Colonic mucosa (tissue), 4 donors: ENCODE data around the gene CUX1. TPM values are rescaled to one million over a fixed set of nuclear protein-coding genes. Genes with fewer than 3 reads are reported as not detected.

Source experiments
- DNase-seq: peaks from one replicate; pipeline ENCODE4 v3.0.0-alpha.2; 2020
- H3K27ac ChIP-seq: fragments of 200-600 bp; one replicate; pipeline ENCODE4 v1.8.0; 2021
- H3K27me3 ChIP-seq: fragments of 200-600 bp; one replicate; pipeline ENCODE4 v1.8.0; 2021
- H3K36me3 ChIP-seq: fragments of 200-600 bp; one replicate; pipeline ENCODE4 v1.8.0; 2021
- H3K4me1 ChIP-seq: fragments of 200-600 bp; one replicate; pipeline ENCODE4 v1.8.0; 2021; ENCODE audit warnings: mild to moderate bottlenecking
- H3K4me3 ChIP-seq: fragments of 200-600 bp; one replicate; pipeline ENCODE4 v1.8.0; 2021
- H3K9ac ChIP-seq, 2 donors: one replicate each; pipeline ENCODE4 v1.7.0; 2013; ENCODE audit warnings: control low read depth in 2 of 2, low read depth in 2 of 2, low read length in 2 of 2
- H3K9me3 ChIP-seq: fragments of 200-600 bp; one replicate; pipeline ENCODE4 v1.8.0; 2021
- CTCF ChIP-seq: fragments of 200-600 bp; IDR thresholded peaks from one replicate; pipeline ENCODE4 v1.8.0; 2022; ENCODE audit warnings: antibody characterized with exemption, mild to moderate bottlenecking
- intact Hi-C: fragments of 100-400 bp; cut with DNase I; formaldehyde crosslinking; loops from one replicate; pipeline ENCODE4 v1.14.1; 2022
- total RNA-seq, 2 donors: library from RNA; stranded (reverse); fragmentation: NEBNext Ultra II Directional in 1 of 2; extraction: Animal tissue kit (Norgen Biotek cat#: 25700) in 1 of 2; gene quantifications; one replicate each; pipeline ENCODE4 v1.2.1, GENCODE V29; 2021
- donor health status: healthy.
- donor health status: DM: no; HTN: no; CAD: no.
- donor health status: DM: no; HTN: no; CAD: no.

Gene CUX1
- total RNA-seq, 2 donors from 2014 or later: 68.5 to 97.5 TPM

- Histone ChIP-seq H3K9me3 (no peaks in the 10 kb centered on the region), H3K4me3 (no peak overlapping the region), H3K4me1 (no peaks in the 10 kb centered on the region), H3K9ac (no peak overlapping the region), H3K36me3 (no peaks in the 10 kb centered on the region), H3K27ac (no peak overlapping the region), H3K27me3 (no peaks in the 10 kb centered on the region)
- TF ChIP-seq CTCF: no peak
- no peak for DNase-seq
- intact Hi-C loops: no loop called here
Measured at GRCh38 chr7:102216573-102217314, 399.3 kb downstream of the CUX1 start.

DNA sequence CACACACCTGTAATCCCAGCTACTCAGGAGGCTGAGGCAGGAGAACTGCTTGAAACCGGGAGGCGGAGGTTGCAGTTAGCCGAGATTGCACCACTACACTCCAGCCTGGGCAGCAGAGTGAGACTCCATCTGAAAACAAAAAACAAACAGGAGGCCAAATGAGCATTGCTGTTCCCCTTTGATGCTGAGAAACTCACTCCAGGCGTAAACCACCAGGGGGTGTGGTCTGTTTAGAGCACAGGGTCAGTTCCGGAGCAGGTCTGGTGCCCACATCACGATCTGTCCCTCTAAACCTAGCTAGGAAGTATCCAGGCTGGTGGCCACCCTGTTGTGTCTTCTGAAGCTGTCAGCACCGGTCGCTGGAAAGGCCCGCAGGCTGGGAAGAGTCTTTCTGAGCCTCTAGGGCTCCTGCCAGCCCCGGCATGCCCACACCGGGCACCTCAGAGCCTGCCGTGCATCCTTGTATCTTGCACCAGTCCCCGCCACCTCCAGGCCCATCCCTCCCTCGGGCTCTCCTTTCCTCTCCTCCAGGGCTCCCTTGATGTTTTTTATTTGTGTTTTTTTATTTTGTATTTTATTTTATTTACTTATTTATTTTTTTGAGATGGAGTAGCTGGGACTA is 402.9 kb downstream of the CUX1 start:
- no peak for TF ChIP-seq CTCF
- no peak for DNase-seq
- no peaks in the 10 kb centered on the region for H3K9me3 ChIP-seq
- H3K27ac ChIP-seq: no peak overlapping the region
- H3K27me3 ChIP-seq: no peaks in the 10 kb centered on the region
- no peak overlapping the region for H3K9ac ChIP-seq
- H3K4me1 ChIP-seq: no peaks in the 10 kb centered on the region
- intact Hi-C loops: no loop called here
- no peak overlapping the region for H3K4me3 ChIP-seq
- no peaks in the 10 kb centered on the region for H3K36me3 ChIP-seq

DNA sequence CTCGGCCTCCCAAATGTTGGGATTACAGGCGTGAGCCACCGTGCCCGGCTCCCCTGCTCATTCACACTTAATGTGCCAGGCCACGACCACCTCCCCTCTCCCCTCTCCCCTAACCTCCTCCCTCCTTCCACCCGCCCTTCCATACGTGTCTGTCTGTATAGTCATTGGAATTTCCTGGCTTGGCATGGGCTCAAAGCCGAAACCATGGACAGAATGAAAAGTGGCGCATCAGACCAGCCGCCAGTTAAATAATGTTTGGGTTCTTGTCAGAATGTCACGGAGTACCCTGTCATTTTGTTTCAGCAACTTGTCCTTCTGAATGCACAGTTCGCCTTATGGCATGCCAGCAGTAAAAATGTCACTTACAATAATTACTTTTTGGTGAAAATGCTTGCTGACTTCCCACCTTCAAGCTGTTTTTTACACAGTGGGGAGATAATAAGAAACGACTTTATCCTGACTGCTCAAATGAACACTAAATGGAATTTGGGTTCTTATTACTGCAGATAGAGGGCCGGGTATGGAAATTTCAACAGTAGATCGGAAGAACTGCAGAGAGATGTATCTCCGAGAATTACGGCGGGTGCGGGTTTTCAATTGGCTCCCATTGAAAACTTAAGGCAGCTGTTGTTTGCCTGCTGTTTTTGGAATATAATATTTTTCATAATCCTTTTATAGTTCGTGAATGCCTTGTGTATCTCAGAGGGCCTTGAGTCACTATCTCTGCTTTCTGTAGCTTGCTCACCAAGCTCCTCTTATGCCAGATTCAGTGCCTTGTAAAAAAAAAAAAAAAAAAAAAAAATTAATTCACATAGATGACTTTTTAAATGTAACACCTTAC is 403.8 kb downstream of the CUX1 start:
- TF ChIP-seq CTCF: no peak
- Histone ChIP-seq H3K36me3 (no peaks in the 10 kb centered on the region), H3K27ac (no peak overlapping the region), H3K9ac (no peak overlapping the region), H3K4me1 (no peaks in the 10 kb centered on the region), H3K4me3 (no peak overlapping the region), H3K9me3 (no peaks in the 10 kb centered on the region), H3K27me3 (no peaks in the 10 kb centered on the region)
- intact Hi-C loops: no loop called here
- no peak for DNase-seq

DNA sequence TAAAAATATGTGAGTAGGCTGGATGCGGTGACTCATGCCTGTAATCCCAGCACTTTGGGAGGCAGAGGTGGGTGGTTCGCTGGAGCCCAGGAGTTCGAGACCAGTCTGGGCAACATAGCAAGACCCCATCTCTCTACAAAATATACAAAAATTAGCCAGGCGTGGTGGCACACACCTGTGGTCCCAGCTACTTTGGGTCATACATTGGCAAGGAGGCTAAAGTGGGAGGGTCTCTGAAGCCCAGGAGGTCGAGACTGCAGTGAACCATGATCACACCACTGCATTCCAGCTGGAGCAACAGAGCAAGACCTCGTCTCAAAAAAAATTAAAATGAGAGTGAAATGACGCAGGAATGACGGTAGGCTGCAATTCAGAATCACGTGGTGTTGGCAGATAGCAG is 404.5 kb downstream of the CUX1 start:
- H3K4me3 ChIP-seq: no peak overlapping the region
- intact Hi-C loops: no loop called here
- H3K27me3 ChIP-seq: no peaks in the 10 kb centered on the region
- no peaks in the 10 kb centered on the region for H3K9me3 ChIP-seq
- TF ChIP-seq CTCF: no peak
- no peak overlapping the region for H3K27ac ChIP-seq
- no peak overlapping the region for H3K9ac ChIP-seq
- no peaks in the 10 kb centered on the region for H3K36me3 ChIP-seq
- no peaks in the 10 kb centered on the region for H3K4me1 ChIP-seq
- no peak for DNase-seq

DNA sequence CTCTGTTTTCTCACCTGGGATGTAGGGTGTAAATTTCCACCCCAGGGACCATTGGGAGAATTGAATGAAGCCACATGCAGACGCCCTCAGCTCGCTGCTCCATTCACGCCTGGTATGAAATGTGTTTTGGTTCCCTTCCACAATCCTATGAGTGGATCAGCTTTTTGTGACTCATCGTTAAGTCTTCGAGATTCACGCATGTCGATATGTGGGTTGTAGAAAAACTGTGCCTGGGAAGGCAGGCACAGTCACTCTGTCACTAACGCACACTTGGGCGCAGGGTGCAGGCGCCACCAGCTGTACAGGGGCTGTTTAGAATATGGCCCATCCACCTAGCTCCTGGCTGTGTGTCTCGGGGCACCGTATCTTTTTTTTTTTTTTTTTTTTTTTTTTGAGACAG is 405.0 kb downstream of the CUX1 start:
- no peaks in the 10 kb centered on the region for H3K9me3 ChIP-seq
- DNase-seq: no peak
- no peak overlapping the region for H3K27ac ChIP-seq
- no peak overlapping the region for H3K4me3 ChIP-seq
- H3K4me1 ChIP-seq: no peaks in the 10 kb centered on the region
- intact Hi-C loops: no loop called here
- no peak for TF ChIP-seq CTCF
- H3K9ac ChIP-seq: no peak overlapping the region
- no peaks in the 10 kb centered on the region for H3K27me3 ChIP-seq
- H3K36me3 ChIP-seq: no peaks in the 10 kb centered on the region
